AG08395 (cell line): ENCODE measurements around the gene MED9.

Experiments used
- DNase-seq: peaks from one replicate; pipeline ENCODE4 v3.0.0; 2012; ENCODE audit warnings: mixed read lengths, low spot score

MED9 gene

GRCh38 chr17:17537311-17538099 lies 60.7 kb downstream of the MED9 start:
- no peak for DNase-seq

GRCh38 chr17:17538417-17539391 lies 61.9 kb downstream of the MED9 start:
- DNase-seq: no peak

GRCh38 chr17:17539591-17539990 lies 62.8 kb downstream of the MED9 start:
- DNase-seq: no peak

- no peak for DNase-seq
These were observed 63.6 kb downstream of the MED9 start for GRCh38 chr17:17540278-17540906.

- no peak for DNase-seq
These were observed 64.3 kb downstream of the MED9 start for GRCh38 chr17:17540935-17541639.

GRCh38 chr17:17541640-17542001 lies 64.8 kb downstream of the MED9 start:
- DNase-seq: no peak
